HL-60 (cell line): ENCODE data around the gene PPIL6.

Source experiments
- DNase-seq, 2 experiments: peaks; one replicate each; pipeline ENCODE4 v3.0.0-alpha.2; 2010 to 2020; ENCODE audit warnings: low read depth in 1 of 2, low spot score in 1 of 2
- H3K27ac ChIP-seq: fragments of 250-450 bp; sonication (Bioruptor Pico); replicated peaks from 2 replicates; pipeline ENCODE4 v1.5.1; 2020; ENCODE audit warnings: mild to moderate bottlenecking, moderate library complexity
- H3K27me3 ChIP-seq: fragments of 250-450 bp; sonication (Bioruptor Pico); 2 replicates; pipeline ENCODE4 v1.5.1; 2021; ENCODE audit warnings: mild to moderate bottlenecking, moderate library complexity; ENCODE audit not compliant: insufficient read depth, poor library complexity, severe bottlenecking
- H3K4me3 ChIP-seq: replicated peaks from 2 replicates; pipeline ENCODE4 v1.5.1; 2011; ENCODE audit warnings: mild to moderate bottlenecking, control low read depth, low read length; ENCODE audit not compliant: insufficient read depth
- GABPA ChIP-seq: IDR thresholded peaks from 2 replicates; pipeline ENCODE4 v1.6.1; 2012; ENCODE audit warnings: low read depth
- POLR2AphosphoS5 ChIP-seq: IDR thresholded peaks from 2 replicates; pipeline ENCODE4 v1.6.1; 2012; ENCODE audit warnings: low read depth
- SPI1 ChIP-seq: IDR thresholded peaks from 2 replicates; pipeline ENCODE4 v1.6.1; 2012; ENCODE audit warnings: low read depth, mild to moderate bottlenecking, borderline replicate concordance
- TF ChIP-seq, protein P1 (sequence below): IDR thresholded peaks from 2 replicates; pipeline ENCODE4 v1.6.1; 2012; ENCODE audit warnings: low read depth; ENCODE audit not compliant: insufficient replicate concordance
- TF ChIP-seq, protein P2 (sequence below): IDR thresholded peaks from one replicate; pipeline ENCODE4 v1.5.1; 2011; ENCODE audit warnings: low read length, control low read depth, inconsistent platforms; ENCODE audit not compliant: insufficient read depth

The PPIL6 gene

DNA sequence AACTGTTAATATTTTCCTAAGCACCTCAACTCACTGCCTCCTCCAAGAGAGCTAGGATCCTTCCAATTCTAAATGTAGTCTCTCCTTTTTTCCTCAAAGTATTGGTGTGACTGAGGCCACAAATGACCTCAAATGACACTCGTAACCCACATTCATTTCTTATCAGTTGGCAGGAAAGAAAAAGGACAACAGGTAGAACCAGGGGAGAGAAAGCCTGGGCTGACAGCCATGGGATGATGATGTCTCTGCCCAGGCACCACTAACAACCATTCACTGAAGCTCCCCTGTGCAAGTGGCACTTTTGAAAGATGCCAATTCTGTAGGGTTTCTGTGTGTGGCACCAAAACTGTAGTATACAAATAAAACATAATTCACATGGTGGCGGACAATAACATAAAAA lies 35.2 kb upstream of the PPIL6 start:
- H3K4me3 ChIP-seq: no peak overlapping the region
- H3K27me3 ChIP-seq: no peaks in the 10 kb centered on the region
- no peak for DNase-seq
- no peak overlapping the region for H3K27ac ChIP-seq
- TF ChIP-seq SPI1: no peak
- TF ChIP-seq GABPA: no peak
- TF ChIP-seq, protein P1, sequence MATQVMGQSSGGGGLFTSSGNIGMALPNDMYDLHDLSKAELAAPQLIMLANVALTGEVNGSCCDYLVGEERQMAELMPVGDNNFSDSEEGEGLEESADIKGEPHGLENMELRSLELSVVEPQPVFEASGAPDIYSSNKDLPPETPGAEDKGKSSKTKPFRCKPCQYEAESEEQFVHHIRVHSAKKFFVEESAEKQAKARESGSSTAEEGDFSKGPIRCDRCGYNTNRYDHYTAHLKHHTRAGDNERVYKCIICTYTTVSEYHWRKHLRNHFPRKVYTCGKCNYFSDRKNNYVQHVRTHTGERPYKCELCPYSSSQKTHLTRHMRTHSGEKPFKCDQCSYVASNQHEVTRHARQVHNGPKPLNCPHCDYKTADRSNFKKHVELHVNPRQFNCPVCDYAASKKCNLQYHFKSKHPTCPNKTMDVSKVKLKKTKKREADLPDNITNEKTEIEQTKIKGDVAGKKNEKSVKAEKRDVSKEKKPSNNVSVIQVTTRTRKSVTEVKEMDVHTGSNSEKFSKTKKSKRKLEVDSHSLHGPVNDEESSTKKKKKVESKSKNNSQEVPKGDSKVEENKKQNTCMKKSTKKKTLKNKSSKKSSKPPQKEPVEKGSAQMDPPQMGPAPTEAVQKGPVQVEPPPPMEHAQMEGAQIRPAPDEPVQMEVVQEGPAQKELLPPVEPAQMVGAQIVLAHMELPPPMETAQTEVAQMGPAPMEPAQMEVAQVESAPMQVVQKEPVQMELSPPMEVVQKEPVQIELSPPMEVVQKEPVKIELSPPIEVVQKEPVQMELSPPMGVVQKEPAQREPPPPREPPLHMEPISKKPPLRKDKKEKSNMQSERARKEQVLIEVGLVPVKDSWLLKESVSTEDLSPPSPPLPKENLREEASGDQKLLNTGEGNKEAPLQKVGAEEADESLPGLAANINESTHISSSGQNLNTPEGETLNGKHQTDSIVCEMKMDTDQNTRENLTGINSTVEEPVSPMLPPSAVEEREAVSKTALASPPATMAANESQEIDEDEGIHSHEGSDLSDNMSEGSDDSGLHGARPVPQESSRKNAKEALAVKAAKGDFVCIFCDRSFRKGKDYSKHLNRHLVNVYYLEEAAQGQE: no peak
- TF ChIP-seq POLR2AphosphoS5: no peak
- TF ChIP-seq, protein P2, sequence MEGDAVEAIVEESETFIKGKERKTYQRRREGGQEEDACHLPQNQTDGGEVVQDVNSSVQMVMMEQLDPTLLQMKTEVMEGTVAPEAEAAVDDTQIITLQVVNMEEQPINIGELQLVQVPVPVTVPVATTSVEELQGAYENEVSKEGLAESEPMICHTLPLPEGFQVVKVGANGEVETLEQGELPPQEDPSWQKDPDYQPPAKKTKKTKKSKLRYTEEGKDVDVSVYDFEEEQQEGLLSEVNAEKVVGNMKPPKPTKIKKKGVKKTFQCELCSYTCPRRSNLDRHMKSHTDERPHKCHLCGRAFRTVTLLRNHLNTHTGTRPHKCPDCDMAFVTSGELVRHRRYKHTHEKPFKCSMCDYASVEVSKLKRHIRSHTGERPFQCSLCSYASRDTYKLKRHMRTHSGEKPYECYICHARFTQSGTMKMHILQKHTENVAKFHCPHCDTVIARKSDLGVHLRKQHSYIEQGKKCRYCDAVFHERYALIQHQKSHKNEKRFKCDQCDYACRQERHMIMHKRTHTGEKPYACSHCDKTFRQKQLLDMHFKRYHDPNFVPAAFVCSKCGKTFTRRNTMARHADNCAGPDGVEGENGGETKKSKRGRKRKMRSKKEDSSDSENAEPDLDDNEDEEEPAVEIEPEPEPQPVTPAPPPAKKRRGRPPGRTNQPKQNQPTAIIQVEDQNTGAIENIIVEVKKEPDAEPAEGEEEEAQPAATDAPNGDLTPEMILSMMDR: no peak

DNA sequence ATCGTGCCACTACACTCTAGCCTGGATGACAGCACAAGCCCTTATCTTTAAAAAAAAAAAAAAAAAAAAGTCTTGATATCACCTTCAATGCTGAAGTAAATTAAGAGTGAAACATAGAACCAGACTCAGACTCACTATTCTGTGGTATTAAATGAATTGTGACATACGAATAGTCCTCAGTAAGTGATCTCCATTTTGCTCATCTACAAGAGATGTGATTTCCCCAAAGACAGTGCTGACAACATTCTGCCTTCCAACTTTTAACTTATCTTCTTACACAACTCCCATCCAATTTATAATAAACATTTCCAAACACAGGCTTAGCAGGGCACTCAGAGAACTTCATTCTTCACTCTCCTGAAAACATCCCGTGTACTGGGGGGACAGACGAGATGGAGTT lies 34.6 kb upstream of the PPIL6 start:
- H3K27me3 ChIP-seq: no peaks in the 10 kb centered on the region
- no peak overlapping the region for H3K27ac ChIP-seq
- no peak overlapping the region for H3K4me3 ChIP-seq
- no peak for TF ChIP-seq SPI1
- TF ChIP-seq, protein P1: no peak
- TF ChIP-seq POLR2AphosphoS5: no peak
- TF ChIP-seq, protein P2: no peak
- DNase-seq: no peak

DNA sequence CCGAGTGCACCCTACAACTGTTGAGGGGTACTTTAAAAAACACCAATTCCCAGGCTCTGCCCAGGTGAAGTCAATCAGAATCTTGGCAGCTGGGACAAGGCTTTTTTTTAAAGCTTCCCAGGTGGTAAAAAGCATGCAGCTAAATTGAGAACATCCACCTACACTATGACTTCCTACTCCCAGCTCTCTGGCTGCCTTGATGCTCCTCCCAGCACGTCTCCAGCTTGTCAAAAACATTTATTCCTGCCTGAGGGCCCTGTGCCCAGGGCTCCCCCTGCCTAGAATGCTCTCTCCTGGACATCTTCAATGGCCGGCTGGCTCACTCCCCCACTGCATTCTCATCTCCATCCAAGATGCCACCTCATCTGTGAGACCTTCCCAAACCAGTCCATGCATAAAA lies 32.7 kb upstream of the PPIL6 start:
- H3K27ac ChIP-seq: no peak overlapping the region
- no peaks in the 10 kb centered on the region for H3K27me3 ChIP-seq

More for the DNA sequence above, 32.7 kb upstream of the PPIL6 start:
- no peak overlapping the region for H3K4me3 ChIP-seq
- TF ChIP-seq, protein P2: no peak
- TF ChIP-seq, protein P1: no peak
- TF ChIP-seq GABPA: no peak
- TF ChIP-seq SPI1: no peak
- TF ChIP-seq POLR2AphosphoS5: no peak
- DNase-seq: no peak
